Smooth muscle cell of the brain vasculature (primary cell): ENCODE data around the gene GLIS1.
"Not testable (repeated sequence)": the region's sequence is repeated elsewhere in the genome, so short reads cannot be mapped to it uniquely, and the experiment has no call there.

Experiments
- DNase-seq: peaks from one replicate; pipeline ENCODE4 v3.0.0-alpha.2; 2012; ENCODE audit warnings: low read depth, low spot score

GLIS1 gene

DNA sequence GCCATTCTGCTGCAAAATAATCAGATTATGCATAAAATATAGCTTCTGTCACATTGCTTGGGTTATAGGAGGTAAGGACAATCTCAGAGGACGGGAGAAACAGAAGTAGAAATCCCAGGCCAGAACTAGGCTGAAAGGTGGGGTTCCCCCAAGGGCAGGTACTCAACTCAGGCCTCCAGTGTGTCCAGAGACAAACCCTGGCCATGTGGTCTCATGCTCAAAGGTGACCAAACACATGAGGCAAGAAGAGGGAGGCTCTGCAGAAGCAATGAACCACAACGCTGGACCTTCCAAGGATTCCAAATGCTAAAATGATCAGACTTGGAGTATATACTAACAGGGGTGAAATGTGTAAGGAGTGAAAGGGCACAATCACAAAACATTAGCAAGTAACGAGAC is 176.0 kb downstream of the GLIS1 start:
- no peak for DNase-seq

DNA sequence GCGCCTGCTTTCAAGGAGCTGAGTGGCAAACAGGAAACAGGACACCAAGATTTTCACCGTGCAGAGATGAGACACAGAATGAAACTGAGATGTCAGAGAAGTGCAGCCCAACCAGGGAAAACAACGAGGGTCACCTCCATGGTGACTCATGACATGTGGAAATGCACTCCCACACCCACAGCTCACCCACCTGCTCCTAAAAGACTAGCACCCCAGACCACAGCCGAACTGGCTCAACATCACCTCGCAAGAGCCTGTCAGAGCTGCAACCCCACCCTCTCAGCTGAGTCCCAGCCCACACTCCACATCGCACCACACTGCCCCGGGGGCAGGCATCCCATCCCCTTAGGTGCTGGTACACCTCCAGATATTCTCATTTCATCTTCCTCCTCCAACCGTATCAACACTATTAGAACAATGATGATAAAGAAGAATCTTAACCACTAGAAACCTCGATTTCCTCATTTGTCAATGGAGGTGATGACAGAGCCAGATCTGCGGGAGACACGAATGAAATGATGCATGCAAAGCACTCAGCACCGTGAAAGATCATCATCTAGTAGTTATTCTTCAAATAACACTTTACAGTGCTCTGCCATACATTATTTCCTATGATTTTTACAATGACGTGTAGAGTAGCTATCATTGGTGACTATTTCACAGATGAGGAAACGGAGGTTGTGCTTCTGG is 176.5 kb downstream of the GLIS1 start:
- no peak for DNase-seq

DNA sequence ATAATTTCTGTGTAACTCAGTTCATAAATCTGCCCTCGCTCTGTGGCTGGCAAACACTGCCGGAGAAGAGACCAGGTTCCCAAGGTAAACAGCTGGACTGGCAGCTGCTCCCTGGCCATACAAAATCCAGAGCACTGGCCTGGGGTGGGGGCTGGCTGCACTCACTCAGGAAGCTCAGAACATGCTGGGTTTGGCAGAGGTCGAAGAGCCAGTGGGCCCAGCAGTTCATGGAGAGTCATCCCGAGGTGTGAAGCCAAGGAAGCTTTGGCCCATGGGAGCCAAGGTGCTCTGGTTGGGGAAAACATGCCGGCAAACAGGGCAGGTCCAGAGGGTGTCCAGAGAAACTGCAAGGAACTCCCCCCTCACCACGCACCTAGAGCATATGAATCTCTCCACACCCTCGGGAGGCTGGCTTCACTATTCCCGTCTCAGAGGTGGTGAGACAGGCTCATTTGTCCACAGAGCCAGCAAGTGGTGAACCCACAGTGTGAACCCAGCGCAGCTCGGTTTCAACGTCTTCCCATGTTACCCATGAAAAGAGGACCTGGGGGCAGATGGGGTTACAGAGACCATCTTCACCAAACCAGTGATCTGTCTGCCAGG is 177.4 kb downstream of the GLIS1 start:
- DNase-seq, result no peak

DNA sequence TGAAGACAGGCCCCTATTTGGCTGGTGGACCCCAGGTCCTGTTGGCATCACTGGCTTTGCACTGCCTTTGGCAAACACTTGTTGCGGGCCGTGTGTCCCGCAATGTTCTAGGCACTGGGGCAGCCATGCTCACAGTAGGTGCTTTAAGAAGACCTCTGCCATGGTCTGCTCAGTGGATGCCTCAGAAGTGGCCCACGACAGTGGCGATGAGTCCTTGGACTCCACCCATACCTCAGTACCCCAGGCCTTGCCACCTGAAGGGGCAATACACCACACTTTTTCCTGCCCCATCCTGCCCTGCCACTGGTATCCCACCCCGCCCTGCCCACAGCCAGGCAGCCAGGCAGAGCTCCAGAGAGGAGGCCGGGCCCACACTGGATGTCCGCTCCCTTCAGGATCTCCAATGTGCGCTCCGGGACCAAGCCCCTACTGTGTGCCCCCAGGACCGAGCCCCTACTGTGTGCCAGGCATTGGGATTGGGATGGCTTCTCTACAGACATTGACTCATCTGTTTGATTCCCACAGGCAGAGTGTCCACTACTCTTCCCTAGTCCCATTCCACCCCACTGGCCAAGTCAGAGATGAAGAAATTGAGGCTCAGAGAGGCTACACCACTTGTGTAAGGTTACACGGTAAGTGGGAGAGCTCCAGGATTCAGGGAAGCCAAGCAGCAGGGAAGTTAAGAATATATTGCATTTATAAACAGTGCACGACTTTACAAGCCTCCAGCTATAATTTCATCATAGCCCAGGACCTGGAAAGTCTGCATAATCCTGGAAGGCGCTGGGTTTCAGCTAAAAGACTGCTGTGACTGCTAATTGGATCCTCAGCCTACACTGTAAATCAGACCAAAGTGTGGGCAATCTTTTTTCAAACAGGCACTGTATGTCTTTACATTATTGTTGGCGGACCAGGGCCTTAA is 178.1 kb downstream of the GLIS1 start:
- DNase-seq, result no peak

DNA sequence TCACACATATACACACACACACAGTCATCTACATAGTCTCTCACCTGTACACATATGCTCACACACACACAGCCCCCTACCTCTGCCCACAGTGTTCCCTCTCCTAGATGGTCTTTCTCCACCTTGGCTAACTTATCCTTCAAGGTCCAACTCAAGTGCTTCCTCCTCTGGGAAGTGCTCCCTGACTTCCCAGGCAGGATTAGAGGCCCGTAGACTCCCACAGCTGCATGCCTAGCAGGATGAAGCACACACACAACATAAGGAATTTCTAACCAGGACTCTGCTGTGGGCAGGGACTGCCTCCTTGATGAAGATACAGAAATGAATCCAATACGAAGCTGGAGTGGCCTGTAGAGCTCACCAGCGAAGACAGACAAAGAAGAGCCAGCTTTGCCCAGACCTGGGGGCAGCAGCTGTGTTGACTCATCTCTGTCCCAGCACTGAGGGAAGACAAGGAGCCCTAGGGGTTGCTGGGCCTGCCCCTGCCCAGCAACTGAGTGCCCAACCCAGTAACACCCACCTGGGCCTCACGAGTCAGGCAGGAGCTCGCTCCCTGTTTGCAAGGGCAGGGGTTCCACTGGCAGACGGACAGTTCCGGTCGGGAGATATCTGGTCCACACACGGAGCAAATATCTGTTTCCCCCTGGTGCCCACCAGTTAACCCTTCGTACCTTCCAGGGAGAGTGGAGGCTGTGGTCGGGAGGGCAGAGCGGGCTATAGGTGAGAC is 178.9 kb downstream of the GLIS1 start:
- DNase-seq, result no peak

DNA sequence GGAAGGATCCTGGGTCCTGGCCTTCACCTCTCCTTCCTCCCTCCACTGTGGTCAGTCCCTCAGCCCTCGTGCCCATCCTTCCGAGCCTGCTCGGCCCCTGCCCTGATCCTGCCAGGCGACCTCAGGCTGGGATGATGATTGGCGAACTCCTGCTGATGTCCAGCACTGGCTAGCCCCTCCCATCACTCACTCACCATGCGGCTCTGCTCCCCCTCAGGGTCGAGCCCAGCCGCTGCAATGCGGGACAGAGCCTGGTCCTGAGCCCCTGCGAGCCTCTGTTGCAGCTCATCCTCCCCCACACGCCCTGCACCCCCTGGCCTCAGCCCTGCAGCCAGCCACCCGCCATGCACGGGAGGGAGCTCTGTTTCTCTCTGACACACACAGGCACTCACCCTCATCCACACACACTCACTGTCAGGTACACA is 179.6 kb downstream of the GLIS1 start:
- no peak for DNase-seq

DNA sequence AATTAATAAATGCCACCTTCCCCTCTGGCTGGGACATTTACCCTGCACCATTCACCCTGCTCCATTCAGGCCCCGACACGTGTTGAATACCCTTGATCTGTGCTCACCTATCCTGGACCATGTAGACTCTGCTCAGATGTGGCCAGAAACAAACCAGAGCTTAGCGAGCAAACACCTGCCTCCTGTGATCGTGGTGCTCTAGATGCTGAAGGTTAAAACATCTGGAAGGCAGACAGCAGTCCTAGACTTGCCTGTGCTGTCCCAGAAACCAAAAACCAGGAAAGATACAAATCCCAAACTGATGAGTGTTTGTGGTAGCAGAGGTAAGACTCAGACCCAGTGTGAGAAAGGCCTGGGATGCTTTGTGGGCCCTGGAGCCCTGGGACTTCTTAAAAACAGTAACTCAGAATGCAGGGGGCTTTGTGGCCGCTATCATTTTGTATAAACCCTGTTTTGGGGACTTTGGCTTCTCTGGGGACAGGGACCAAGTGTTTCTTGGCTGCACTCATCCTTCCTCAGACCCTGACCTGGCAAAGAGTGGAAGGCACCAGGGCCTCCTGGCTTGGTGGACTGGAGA is 180.1 kb downstream of the GLIS1 start:
- no peak for DNase-seq

DNA sequence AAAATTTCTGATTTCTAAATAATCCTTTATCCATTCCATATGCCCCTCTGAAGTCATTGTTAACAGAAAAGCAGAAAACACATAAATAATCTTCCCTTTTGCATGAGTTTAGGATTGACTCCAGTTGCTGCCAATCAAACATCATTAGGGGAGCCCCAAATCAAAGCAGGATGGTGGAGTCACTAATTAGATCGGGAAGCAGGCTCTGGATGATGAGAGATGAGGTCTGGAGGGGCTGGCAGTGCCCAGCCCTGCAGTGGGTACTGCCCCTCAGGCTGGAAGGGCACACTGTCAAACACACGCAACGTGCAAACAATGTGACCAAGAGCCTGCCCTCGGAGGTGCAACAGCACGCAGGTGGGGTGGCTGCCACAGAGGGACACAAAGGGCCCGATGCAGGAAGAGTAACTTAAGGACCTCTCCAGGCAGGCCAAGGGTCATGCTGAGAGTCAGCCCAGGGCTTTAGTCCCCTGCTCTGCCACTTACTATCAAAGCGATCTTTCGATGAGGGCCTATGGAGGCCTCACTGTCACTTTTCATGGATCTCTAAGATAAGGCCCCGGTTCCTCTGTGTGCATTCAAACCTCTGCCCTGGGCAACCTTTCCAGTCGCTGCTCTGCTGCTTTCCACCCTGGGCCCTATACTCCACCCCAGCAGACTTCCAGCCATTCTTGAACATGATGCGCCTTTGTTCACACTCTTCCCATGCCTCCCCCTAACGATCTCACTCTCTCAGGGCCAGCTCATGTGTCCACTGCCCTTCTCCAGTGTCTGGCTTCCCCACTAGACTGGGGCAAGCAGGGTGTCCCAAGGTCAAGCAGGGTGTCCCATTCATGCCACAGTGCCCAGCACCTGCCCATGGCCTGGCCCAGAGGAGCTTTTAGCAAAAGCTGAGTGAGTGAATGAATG is 180.9 kb downstream of the GLIS1 start:
- no peak for DNase-seq

DNA sequence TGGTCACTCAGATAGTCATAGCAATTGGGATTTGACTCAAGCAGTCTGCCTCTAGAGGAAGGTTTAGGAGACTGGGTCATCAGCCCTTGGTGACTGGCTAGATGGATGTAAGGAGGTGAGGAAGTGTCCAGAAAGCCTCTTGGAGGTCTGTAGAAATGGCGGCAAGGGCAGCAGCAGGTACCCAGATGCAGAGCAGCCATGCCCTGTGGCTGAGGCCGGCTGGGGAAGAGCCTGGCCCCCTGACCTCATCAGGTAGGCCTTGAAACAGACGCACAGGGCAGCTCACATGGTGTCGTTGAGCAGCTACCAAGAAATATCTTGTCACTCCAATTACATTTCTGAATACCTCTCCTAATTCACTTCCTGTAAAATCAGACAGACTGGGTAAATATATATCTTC is 181.6 kb downstream of the GLIS1 start:
- DNase-seq, result no peak

DNA sequence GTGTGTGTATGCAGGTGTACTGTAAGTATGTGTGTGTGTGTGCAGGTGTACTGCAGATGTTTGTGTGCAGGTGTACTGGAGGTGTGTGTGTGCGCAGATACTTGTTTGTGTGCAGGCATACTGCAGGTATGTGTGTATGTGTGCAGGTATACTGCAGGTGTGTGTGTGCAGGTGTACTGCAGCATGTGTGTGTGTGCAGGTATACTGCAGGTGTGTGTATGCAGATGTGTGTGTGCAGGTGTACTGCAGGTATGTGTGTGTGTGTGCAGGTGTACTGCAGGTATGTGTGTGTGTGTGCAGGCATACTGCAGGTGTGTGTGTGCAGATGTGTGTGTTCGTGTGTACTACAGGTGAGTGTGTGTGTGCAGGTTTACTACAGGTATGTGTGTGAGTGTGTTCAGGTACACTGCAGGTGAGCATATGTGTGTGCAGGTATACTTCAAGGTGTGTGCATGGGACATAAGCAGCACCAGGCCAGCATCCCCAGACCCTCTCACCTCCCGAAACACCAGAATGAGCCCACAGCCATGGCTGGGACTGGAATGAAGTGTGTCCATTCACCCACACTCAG is 182.2 kb downstream of the GLIS1 start:
- DNase-seq, result no peak

DNA sequence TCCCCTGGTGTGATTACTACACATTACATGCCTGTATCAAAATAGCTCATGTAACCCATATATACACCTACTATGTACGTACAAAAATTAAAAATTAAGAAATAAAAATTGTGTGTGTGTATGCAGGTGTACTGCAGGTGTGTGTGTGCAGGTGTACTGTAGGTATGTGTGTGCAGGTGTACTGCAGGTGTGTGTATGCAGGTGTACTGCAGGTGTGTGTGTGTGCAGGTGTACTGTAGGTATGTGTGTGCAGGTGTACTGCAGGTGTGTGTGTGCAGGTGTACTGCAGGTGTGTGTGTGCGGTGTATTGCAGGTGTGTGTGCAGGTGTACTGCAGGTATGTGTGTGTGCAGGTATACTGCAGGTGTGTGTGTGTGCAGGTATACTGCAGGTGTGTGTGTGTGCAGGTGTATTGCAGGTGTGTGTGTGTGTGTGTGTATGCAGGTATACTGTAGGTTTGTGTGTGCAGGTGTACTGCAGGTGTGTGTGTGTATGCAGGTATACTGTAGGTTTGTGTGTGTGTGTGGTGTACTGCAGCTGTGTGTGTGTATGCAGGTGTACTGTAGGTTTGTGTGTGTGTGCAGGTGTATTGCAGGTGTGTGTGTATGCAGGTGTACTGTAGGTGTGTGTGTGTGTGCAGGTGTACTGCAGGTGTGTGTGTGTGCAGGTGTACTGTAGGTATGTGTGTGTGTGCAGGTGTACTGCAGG is 183.2 kb downstream of the GLIS1 start:
- not testable (repeated sequence) for DNase-seq

DNA sequence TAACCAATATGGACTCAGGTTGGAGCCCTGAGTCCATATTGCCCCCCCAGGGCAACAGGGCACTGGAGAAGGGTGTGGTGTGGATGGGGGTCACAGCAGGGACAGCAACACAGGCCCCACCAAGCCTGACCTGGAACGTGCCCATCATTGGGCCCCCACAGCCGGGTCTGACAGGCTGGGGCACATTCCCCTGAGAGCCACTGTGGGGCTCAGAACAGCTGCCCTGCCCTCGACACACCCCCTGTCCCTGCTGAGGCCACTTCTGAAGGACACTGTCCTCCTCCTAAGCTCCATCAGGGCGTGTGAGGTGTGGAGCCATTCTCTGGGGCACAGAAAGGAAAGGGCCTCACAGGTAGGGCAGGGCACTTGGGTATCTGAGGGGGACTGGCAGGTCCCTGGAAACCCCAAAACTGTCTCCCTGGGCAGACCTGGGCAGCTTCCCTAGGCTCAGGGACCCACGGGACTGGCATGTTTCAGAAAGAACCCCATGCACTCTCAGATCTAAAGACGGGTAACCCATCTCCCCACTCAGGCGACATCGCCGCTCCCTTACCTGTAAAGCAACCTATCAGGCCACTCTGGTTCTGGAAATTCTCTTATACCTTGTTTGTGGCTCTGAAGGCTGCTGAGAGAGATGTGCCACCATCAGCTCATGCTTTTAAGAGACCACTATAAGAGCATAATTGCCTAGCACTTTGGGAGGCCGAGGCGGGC is 184.2 kb downstream of the GLIS1 start:
- no peak for DNase-seq

DNA sequence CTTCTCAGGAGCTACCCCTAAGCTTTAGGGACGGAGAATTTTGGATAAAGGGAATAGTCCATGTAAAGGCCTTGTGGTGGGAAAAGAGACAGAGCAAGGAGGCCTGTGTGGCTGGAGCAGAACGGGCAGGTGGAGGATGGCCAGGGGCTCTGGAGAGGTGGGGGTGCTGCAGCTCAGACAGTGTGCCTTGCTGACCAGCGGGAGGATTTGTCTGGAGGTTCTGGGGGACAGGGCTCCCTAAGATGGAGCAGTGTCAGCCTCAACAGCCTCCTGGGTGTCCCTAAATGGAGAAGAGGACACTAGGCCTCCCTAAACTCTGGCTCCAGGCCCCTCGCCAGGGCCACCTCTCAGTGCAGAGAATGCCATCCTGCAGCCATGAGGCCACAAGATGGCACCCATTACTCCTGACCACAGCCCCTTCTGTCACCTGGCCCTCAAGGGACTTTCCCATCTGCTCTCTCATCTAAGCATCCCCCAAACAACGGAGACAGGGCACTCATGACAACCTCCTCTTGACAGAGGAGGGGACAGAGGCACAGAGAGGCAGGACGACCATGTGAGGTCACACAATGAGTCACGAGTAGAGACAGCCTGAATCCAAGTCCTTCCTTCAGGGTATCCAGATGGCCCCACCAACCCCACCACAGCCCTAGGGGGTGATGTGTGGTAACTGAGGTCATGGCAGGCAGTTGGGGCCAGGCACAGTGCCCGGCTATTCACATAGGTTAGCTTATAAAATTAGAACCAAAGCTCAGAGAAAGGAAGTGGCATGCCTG is 185.0 kb downstream of the GLIS1 start:
- DNase-seq, result no peak

DNA sequence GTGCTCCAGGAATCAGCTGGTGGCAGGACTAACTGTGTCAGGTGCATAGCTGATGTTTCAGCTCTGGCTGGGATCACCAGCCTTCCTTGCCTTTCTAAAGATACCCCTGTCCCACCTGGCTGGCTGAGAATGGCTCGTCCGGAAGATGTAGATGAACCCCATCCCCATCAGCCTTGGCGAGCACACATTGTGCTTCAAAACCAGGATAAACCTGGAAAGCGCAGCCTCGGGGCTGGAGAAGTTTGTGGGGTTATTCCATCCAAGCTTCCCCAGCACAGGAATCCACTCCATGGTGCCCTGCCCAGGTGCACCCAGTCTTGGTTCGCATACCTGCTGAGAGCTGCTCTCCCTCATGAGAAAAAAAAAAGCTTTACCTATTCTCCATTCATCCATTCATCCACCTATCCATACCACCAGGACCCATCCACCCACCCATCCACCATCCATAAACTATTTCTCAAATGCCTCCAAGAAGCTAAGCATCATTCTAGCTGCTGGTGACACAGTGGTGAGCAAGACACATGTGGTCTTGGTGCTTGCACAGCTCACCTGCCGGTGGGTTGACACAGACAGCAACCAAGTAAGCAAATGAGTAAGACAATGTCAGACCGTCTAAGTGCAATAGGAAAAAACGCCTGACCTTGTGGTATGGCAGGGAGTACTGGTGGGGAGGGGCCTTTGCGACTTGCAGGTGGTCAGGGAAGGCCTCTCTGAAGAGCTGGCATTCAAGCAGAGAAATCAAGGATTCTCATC is 185.8 kb downstream of the GLIS1 start:
- no peak for DNase-seq

DNA sequence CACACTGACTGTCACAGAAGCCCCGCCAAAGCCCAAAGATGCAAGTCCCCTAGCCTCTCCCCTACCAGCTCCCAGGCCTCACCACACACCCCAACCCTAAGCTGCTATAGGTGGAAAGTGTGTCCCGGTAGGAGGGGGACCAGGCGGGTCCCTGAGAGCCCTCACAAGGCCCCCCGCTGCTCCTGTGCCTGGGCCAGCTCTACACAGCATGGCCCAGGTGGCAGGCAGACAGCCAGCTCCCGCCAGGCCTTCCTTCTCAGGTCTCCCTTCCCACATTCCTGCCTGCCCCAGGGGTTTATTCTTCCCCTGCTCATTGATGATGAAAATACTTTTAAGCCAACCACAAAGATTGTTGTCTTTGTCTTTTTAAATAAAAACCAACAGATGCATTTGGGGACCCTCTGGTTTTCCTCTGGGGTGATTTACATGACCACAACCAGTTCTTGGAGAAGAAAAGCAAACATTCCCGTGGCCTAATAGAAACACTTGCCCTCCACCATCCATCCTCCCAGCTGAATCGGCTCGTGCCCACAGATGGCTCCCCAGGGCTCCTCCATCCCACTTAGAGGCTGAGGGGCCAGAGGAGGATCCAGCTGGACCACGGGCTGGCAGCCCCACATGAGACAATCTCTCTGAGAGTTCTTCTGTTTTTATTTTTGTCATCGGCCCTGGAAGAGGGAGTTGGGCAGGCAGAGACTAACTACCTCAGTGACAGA is 186.7 kb downstream of the GLIS1 start:
- peak; percentile 56 for DNase-seq

DNA sequence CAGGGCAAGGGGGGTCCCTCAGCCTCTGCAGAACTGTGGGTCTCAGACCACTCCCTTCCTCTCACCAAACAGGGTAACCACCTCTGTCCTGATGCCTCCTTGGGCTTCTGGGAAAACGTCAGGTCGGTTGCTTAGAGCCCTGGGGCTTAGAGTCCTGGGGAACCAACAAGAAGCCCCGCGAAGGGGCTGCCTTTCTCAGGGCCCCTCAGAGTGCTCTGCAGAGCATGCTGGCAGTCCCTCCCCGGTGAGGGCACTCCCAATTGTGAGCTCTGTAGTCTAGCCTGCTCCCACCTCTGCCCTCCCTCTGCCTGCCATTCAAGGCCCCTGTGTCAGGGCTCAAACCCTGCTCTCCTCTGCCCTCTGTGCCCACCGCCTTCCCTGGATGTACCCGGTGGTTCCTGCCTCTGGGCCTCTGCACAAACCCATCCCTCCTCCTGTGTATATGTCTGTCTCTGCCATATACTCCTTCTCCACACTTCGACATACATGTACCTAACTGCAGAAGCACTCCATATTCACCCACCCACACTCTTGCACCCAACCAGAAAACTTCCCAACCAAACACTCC is 187.5 kb downstream of the GLIS1 start:
- DNase-seq, result no peak
